GM12891 (cell line): Measurements from ENCODE around the gene CORO2B.

Experiments
- PAX5 ChIP-seq: IDR thresholded peaks from 2 replicates; pipeline ENCODE4 v1.6.1; 2011; ENCODE audit warnings: low read length, moderate library complexity, mild to moderate bottlenecking; ENCODE audit not compliant: insufficient read depth, severe bottlenecking
- POLR2A ChIP-seq: IDR thresholded peaks from 2 replicates; pipeline ENCODE4 v1.6.1; 2011; ENCODE audit warnings: low read depth, low read length, control low read depth
- POLR2AphosphoS5 ChIP-seq: IDR thresholded peaks from 2 replicates; pipeline ENCODE4 v1.6.1; 2011; ENCODE audit warnings: low read depth, low read length, control low read depth
- POU2F2 ChIP-seq: IDR thresholded peaks from 2 replicates; pipeline ENCODE4 v1.6.1; 2011; ENCODE audit warnings: low read depth, mild to moderate bottlenecking, control low read depth, low read length, moderate library complexity
- SPI1 ChIP-seq: IDR thresholded peaks from 2 replicates; pipeline ENCODE4 v1.6.1; 2011; ENCODE audit warnings: low read depth, low read length, control low read depth
- TAF1 ChIP-seq: IDR thresholded peaks from 2 replicates; pipeline ENCODE4 v1.6.1; 2011; ENCODE audit warnings: low read depth, low read length, control low read depth

DNA sequence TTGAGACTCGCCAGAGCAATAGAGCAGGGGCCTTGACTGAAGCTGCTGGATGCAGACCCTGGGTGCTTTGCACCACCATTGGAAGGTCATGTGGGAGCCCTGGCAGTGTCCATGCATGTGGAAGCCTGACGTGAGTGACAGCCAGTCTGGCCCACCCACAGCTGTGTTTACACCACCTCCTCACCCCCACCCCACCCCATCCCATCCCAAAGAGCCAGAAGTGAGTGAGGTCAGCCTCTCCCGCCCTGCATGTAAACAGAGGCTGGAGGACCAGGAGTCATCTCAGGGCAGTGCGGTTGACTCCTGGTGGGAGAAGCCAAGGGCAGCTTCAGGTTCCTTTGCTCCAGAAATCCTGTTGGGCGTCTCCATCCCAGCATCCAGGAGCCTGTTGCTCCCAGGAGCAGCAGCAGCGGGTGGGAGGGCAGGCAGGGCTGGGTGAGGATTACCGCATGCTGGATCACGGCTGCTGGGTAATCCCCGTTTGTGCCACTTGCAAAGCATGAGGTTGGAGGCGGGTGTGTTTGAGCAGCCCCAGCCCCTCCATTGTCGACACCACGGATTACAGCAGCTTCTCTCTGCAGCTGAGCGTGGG is 44.6 kb downstream of the CORO2B start:
- TF ChIP-seq POLR2AphosphoS5 (no peak), POLR2A (no peak), TAF1 (no peak), SPI1 (no peak), PAX5 (no peak), POU2F2 (no peak)
